ENCODE results near the gene DIAPH2.

DNA sequence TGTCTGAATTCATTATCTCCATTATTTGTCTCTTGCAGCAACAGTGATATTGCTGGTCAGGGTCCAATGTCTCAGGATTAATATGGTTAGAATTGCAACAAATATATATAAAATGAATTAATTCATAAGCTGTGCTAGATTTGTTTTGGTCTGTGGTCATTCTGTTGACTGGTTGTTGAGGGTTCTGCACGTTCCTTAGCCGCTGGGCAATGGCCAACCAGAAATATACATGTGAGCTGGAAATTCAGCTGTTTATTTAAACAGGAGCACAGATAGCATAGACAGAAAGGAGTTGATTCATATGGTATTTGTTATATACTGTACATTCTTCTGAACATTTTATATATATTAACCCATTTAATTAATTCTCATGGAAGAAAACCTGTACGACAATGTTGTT is 299.9 kb downstream of the DIAPH2 start:
- TF ChIP-seq EZH2 (IDR thresholded peaks at IDR 0.05; ENCODE audit: insufficient read depth, poor library complexity, severe bottlenecking) (no peak), EZH2phosphoT487 (IDR thresholded peaks at IDR 0.05; ENCODE audit: insufficient read depth, low read depth) (no peak)

Measured in GM23248 (cell line).